Amniotic epithelial cell (primary cell): ENCODE data around the gene SGMS2.
"Not testable (repeated sequence)": the region's sequence is repeated elsewhere in the genome, so short reads cannot be mapped to it uniquely, and the experiment has no call there.

Experiments
- DNase-seq: peaks from one replicate; pipeline ENCODE4 v3.0.0-alpha.2; 2010; ENCODE audit warnings: low read depth

SGMS2 gene

DNA sequence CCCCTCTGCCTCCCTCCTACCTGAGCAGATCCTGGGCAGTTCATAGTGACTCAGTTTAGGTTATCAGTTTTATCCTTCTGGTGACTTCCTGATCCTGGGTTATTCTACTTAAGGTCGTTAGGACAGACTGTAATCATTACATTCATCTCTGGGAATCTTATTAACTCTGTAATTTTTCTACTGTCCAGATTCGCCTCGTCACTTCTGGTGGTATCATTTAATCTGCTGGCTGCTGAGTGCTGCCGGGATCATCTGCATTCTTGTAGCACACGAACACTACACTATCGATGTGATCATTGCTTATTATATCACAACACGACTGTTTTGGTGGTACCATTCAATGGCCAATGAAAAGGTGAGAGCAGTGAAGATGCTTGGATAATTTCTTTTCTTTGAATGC lies 83.6 kb downstream of the SGMS2 start:
- no peak for DNase-seq

DNA sequence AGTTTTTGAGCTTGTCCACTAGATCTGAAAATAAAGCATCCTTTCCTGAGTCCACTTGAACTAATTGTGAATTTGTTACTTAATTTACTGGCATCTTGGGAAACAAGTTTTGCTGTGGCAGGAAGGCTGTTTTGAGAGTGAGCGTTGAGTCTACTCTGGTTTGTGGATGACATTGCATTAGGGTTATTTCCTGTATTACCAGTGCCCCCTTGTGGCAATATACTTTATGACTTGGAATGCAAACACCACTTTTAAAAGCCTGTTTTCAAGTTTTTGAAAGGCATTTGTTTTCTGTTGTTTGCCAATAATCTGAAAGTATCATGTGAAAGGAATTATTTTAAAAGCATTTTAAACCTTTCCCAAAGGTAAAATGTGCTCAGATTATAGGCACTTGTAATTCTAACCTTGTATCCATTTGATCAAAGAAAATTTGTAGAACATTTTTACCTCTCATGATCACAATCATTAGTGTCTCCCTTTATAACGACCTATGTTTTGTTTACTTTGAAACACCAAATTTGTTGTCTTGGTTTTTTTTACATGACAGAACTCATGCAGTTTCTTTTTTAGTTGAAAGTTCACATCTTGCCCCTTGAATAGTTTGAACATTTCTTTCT lies 88.7 kb downstream of the SGMS2 start:
- peak; percentile 76 for DNase-seq

- DNase-seq, result no peak
These were observed 90.5 kb downstream of the SGMS2 start for GRCh38 chr4:107915220-107915619.

DNA sequence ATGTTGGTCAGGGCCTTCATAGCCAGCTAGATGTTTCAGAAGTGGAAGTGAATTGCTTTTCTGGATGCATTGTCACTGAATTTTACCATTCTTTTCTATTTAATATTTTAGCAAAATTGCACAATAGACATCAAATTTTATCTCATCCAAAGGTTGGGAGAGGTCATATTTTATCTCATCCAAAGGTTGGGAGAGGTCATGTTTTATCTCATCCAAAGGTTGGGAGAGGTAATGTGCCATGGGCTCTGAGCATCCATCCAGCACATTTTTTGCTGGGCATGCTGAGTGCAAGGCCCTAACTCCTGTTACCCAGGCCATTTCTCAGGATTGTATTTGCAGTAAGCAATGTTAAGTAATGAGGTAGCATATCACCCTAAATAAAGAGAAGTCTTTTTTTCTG lies 91.9 kb downstream of the SGMS2 start:
- DNase-seq, result no peak

DNA sequence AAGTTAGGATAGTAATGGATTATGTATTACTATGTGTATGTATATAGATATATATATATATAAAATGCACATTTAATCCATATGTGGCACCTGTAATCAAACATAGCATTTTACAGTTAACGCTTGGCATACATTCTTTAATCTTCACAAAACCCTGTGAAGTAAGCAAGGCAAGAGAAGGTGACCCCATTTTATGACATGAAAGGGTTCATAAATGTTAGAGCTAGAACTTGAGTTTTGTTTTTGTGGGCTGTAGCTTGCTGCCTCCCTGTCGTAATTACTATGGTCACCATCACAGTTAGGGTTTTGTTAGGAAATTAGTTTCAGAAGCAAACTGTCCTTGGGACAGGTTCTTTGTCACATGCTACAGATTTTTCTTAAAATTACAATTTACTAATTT lies 92.8 kb downstream of the SGMS2 start:
- no peak for DNase-seq

GRCh38 chr4:107922486-107923473 lies 98.0 kb downstream of the SGMS2 start:
- no peak for DNase-seq

- not testable (repeated sequence) for DNase-seq
These were observed 101.0 kb downstream of the SGMS2 start for GRCh38 chr4:107925713-107926112.

- DNase-seq, result not testable (repeated sequence)
These were observed 102.1 kb downstream of the SGMS2 start for GRCh38 chr4:107926875-107927274.

- DNase-seq, result peak; percentile 71
These were observed 106.4 kb downstream of the SGMS2 start, which contains the start of gene CYP2U1 for GRCh38 chr4:107930821-107931774. Gene CYP2U1 (plus strand): TSS chr4:107931549. CDS start chr4:107931644, 95 bp downstream.

DNA sequence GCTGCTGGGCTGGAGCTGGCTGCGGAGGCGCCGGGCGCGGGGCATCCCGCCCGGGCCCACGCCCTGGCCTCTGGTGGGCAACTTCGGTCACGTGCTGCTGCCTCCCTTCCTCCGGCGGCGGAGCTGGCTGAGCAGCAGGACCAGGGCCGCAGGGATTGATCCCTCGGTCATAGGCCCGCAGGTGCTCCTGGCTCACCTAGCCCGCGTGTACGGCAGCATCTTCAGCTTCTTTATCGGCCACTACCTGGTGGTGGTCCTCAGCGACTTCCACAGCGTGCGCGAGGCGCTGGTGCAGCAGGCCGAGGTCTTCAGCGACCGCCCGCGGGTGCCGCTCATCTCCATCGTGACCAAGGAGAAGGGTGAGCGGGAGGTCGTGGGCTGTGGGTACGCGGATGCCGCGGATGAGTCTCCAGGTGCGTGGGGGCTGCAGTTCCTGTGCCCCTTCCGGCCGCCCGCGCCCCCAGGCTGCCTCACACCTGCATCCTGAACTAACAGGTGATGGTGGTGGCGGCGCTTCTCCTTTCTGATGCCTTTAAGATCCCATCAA lies 107.1 kb downstream of the SGMS2 start:
- no peak for DNase-seq

- peak; percentile 9 for DNase-seq
These were observed 110.5 kb downstream of the SGMS2 start for GRCh38 chr4:107935246-107935645.

DNA sequence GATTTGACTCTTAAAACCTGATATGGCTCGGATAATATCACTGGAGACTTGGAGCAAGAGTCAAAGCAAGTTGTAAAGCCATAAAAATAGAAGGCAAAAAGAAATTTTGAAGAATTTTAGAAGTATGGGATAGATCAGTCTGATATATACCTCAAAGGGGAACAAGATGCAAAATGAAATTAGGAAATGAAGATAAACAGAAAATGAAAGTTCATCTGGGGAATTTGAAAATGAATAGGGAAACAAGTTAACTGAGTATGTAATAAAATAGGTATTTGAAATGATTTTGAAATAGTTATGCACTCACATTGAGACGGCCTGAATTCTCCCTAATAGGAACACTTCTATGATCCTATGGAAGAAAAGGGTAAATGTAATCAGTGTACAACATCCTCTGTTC lies 112.3 kb downstream of the SGMS2 start:
- DNase-seq, result no peak

- peak; percentile 59 for DNase-seq
These were observed 114.6 kb downstream of the SGMS2 start for GRCh38 chr4:107939307-107939706.

DNA sequence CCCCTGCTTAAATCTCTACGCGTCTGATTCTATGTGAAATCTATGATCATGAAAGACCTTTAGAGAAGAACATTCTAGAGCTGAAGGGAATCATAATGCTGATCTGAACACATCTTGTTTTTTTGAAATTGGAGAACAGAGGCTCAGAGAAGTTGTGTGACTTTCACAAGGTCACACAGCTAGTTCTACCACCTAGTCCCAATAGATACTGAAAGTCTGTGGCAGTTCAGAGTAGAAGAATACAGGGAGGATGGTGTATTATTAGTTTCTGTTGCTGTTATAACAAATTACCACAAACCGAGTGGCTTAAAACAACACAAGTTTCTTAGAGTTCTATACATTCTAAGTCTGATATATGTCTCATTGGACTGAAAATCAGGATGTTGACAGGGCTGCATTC lies 121.1 kb downstream of the SGMS2 start:
- no peak for DNase-seq

DNA sequence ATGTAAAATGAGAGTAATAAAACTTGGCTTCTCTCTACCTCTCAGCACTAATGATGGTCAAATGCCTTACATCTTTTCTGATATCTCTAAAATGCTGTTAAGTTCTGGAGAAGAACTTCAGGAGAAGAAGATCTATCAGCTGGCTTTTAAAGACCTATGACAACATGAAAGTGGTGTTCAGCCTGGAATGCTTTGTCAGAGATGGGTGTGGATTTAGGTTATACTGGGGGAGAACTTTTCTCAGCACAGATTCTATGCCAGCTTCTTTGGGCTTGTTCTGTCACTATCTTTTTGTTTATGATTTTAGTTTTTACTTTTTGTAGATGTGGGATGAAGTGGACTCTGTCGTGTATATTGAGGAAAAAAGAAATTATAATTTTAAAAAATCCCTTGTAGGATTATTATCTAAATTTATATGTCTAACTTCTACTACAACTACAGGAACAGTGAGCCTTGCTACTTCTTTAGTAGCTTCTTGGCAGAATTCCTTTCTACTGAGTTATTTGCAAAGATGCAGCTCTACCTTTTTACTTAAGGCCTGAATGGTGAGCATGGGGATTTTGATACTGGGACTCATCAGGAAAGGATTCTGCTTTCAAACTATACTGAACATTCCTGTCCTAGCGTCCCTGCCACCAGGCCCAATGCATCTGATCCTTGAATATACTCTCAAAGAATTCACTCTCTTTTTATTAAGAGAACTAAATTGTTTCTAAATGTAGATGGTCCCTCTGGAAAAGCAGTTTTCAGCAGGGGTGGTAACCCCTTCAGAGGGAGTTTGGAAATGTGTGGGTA lies 126.2 kb downstream of the SGMS2 start:
- peak; percentile 7 for DNase-seq

- DNase-seq, result peak; percentile 90
These were observed 126.8 kb downstream of the SGMS2 start for GRCh38 chr4:107951551-107951950.

- DNase-seq, result no peak
These were observed 131.3 kb downstream of the SGMS2 start for GRCh38 chr4:107956011-107956410.
